ENCODE data around the gene IQSEC1. TPM values are rescaled to one million over a fixed set of nuclear protein-coding genes. Genes with fewer than 3 reads are reported as not detected.

Gene IQSEC1
- total and polyA plus RNA-seq, 2 experiments from 2014 or later: 21.2 to 24.7 TPM

- Histone ChIP-seq H3K9me3 (ENCODE audit: low read depth) (no peaks in the 10 kb centered on the region), H3K27me3 (no peaks in the 10 kb centered on the region), H3K9me2 (replicated peaks; ENCODE audit: insufficient read depth) (no peaks in the 10 kb centered on the region), H3K27ac (no peak overlapping the region), H3K4me2 (no peak overlapping the region), H3K36me3 (replicated peaks; ENCODE audit: insufficient read depth, low read depth) (no peaks in the 10 kb centered on the region), H2AFZ (no peak overlapping the region), H3K79me2 (no peaks in the 10 kb centered on the region), H3K4me3 (no peak overlapping the region), H3K4me1 (ENCODE audit: insufficient read depth) (peaks cover 12% of the 10 kb centered on the region), H4K20me1 (ENCODE audit: insufficient read depth, poor library complexity, severe bottlenecking) (no peaks in the 10 kb centered on the region)
- no peak for DNase-seq (ENCODE audit: low spot score)
- WGBS (ENCODE audit: low lambda C conversion rate, missing lambda C conversion rate): 79% methylated on average over 9 of the region's 9 CpGs
- TF ChIP-seq CTCF (IDR thresholded peaks at IDR 0.05; ENCODE audit: poor library complexity): no peak
- TF ChIP-seq EZH2phosphoT487 (IDR thresholded peaks at IDR 0.05; ENCODE audit: low read depth, severe bottlenecking, unreplicated experiment): no peak
- no peak for TF ChIP-seq EZH2 (IDR thresholded peaks at IDR 0.05; ENCODE audit: borderline replicate concordance)
Observed at GRCh38 chr3:12870942-12871341, 202.3 kb downstream of the IQSEC1 start.

- Histone ChIP-seq H3K4me2 (peak overlapping the region; percentile 92), H3K9me3 (ENCODE audit: low read depth) (no peaks in the 10 kb centered on the region), H3K27me3 (no peaks in the 10 kb centered on the region), H3K4me1 (ENCODE audit: insufficient read depth) (peaks cover 12% of the 10 kb centered on the region), H3K27ac (no peak overlapping the region), H2AFZ (peak overlapping the region; percentile 66), H4K20me1 (ENCODE audit: insufficient read depth, poor library complexity, severe bottlenecking) (no peaks in the 10 kb centered on the region), H3K9me2 (replicated peaks; ENCODE audit: insufficient read depth) (no peaks in the 10 kb centered on the region), H3K36me3 (replicated peaks; ENCODE audit: insufficient read depth, low read depth) (no peaks in the 10 kb centered on the region), H3K4me3 (no peak overlapping the region), H3K79me2 (no peaks in the 10 kb centered on the region)
- TF ChIP-seq EZH2 (IDR thresholded peaks at IDR 0.05; ENCODE audit: borderline replicate concordance) (no peak), CTCF (IDR thresholded peaks at IDR 0.05; ENCODE audit: poor library complexity) (no peak), EZH2phosphoT487 (IDR thresholded peaks at IDR 0.05; ENCODE audit: low read depth, severe bottlenecking, unreplicated experiment) (no peak)
- 17% methylated on average over 19 of the region's 28 CpGs for WGBS (ENCODE audit: low lambda C conversion rate, missing lambda C conversion rate)
- peak; percentile 76 for DNase-seq (ENCODE audit: low spot score)
Observed at GRCh38 chr3:12869035-12869621, 204.1 kb downstream of the IQSEC1 start.

GRCh38 chr3:12868039-12869034, 204.9 kb downstream of the IQSEC1 start:
- H3K79me2 ChIP-seq: no peaks in the 10 kb centered on the region
- TF ChIP-seq CTCF (IDR thresholded peaks at IDR 0.05; ENCODE audit: poor library complexity) (peak; percentile 94), EZH2 (IDR thresholded peaks at IDR 0.05; ENCODE audit: borderline replicate concordance) (no peak)
- H3K27me3 ChIP-seq: no peaks in the 10 kb centered on the region
- H3K36me3 ChIP-seq (replicated peaks; ENCODE audit: insufficient read depth, low read depth): no peaks in the 10 kb centered on the region
- H3K27ac ChIP-seq: no peak overlapping the region
- H4K20me1 ChIP-seq (ENCODE audit: insufficient read depth, poor library complexity, severe bottlenecking): no peaks in the 10 kb centered on the region
- H3K4me2 ChIP-seq: peak overlapping the region; percentile 92
- no peak overlapping the region for H3K4me3 ChIP-seq
- peaks cover 12% of the 10 kb centered on the region for H3K4me1 ChIP-seq (ENCODE audit: insufficient read depth)
- H2AFZ ChIP-seq: peak overlapping the region; percentile 66
- WGBS (ENCODE audit: low lambda C conversion rate, missing lambda C conversion rate): 16% methylated on average over 45 of the region's 45 CpGs
- peak; percentile 93 for DNase-seq (ENCODE audit: low spot score)
- no peaks in the 10 kb centered on the region for H3K9me2 ChIP-seq (replicated peaks; ENCODE audit: insufficient read depth)
- H3K9me3 ChIP-seq (ENCODE audit: low read depth): no peaks in the 10 kb centered on the region

Measured in hepatocyte (in vitro differentiated cells).